Subcutaneous adipose tissue (tissue), 4 donors: ENCODE data around the gene POR. TPM values are rescaled to one million over a fixed set of nuclear protein-coding genes. Genes with fewer than 3 reads are reported as not detected.

ENCODE experiments used
- total RNA-seq, 4 donors: library from RNA; depleted of rRNA; stranded (reverse); fragments of >200 nt; gene quantifications; one replicate each; pipeline ENCODE4 v1.1.0, GENCODE V29; 2016
- TF ChIP-seq, protein P1 (sequence below): fragments of 450-650 bp; IDR thresholded peaks from one replicate; pipeline ENCODE4 v1.5.1; 2016; ENCODE audit warnings: low read depth, mild to moderate bottlenecking, control low read depth, antibody characterized with exemption, moderate library complexity

The POR gene
- total RNA-seq, 4 donors from 2014 or later, result 72.2 to 107 (median 79.5) TPM

DNA sequence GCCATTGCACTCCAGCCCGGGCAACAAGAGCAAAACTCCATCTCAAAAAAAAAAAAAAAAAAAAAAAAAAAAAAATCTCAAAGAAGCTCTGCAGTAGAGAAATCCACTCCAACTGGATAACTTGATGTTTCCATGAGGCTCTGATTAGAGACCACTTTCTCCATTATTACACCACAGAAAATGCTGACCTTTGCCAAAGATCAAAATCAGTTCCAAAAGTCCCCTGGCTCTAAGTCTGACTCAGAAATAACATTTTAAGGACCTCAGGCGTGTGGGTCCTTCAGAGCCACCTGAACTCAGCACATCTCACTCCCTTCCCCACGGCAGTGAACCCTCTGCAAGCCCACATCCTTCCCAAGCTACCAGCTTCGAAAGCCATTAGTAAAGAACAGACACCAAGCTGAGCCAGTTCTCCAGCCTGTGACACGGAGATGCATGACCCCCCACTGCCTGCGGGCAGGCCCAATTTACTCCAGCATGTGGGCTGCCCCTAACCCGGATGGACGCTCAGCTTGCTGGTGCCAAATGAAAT is 93.3 kb downstream of the POR start:
- TF ChIP-seq, protein P1, sequence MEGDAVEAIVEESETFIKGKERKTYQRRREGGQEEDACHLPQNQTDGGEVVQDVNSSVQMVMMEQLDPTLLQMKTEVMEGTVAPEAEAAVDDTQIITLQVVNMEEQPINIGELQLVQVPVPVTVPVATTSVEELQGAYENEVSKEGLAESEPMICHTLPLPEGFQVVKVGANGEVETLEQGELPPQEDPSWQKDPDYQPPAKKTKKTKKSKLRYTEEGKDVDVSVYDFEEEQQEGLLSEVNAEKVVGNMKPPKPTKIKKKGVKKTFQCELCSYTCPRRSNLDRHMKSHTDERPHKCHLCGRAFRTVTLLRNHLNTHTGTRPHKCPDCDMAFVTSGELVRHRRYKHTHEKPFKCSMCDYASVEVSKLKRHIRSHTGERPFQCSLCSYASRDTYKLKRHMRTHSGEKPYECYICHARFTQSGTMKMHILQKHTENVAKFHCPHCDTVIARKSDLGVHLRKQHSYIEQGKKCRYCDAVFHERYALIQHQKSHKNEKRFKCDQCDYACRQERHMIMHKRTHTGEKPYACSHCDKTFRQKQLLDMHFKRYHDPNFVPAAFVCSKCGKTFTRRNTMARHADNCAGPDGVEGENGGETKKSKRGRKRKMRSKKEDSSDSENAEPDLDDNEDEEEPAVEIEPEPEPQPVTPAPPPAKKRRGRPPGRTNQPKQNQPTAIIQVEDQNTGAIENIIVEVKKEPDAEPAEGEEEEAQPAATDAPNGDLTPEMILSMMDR, result no peak

DNA sequence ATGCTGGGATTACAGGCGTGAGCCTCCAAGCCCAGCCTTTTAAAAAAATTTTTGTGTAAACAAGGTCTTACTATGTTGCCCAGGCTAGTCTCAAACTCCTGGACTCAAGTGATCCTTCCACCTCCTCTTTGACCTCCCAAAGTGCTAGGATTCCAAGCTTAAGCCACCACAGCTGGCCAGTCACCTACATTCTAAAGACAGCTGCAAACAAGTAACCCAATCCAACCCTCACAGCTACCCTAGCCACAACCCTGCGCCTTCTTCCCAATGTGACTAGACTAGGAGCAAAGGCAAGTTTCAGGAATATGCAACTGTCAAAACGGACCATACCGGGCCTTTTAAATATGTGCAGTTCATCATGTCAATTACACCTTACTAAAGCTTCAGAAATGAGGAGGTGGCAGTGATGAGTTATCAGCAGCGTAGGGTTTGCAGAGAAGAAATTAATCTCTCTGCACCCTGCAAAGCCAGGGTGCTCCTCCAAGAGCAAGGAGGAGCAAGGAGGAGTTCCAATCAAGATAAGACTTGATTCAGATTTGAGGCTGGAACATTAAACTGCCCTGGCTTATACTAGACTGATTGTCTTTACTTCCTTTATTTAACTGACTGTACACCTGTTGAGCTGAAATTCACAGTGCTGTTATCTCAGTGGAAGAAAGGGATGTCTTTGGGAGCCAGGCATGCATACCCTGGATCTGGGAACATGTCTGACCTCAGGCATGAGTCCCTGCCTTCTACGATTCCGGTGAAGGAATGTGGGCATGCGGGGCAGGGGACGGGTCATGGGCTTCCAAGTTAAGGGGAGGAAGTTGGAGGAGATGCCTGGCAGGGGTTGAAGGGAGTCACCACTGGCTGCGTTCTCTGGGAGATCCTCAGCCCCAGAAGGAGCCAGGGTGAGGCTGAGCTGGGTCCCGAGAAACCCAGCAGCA is 95.0 kb downstream of the POR start:
- TF ChIP-seq, protein P1, result no peak

DNA sequence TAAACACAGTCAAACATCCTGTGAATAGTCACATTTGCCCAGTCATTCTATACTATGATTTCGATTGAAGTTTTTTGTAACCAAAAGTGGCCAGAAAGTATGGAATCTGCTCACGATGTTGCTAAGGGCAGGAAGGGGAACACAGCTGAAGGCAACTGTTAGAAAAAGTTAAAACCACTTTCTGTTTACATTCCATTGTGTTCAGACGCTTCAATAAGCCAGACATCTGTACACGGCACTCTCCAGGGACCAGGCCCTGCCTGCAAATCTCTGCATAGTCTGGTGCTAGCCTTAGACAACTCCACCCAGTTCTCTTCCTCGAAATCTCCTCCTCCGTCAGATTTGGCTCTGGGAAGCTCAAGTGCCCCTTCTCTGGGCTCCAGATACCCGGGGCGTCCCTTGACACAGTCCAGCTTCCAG is 96.5 kb downstream of the POR start:
- TF ChIP-seq, protein P1, result no peak

DNA sequence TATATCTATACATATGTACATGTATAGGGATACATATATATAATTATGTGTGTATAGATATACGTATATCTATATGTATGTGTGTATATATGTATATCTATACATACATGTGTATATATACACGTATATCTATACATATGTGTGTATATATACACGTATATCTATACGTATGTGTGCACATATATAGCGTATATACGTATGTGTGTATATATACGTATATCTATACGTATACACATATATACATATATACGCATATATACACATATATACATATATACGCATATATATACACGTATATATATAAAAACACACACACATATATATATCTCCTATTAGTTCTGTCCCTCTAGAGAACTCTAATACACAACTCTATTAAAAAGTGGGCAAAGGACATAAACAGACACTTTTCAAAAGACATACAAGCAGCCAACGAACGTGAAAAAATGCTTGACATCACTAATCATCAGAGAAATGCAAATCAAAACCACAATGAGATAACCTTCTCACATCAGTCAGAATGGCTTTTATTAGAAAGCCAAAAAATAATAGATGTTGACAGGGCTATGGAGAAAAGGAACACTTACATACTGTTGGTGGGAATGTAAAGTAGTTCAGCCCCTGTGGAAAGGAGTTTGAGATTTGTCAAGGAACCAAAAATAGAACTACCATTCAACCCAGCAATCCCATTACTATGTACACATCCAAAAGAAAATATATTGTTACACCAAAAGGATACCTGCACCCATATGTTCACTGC is 101.4 kb downstream of the POR start:
- TF ChIP-seq, protein P1, result no peak

DNA sequence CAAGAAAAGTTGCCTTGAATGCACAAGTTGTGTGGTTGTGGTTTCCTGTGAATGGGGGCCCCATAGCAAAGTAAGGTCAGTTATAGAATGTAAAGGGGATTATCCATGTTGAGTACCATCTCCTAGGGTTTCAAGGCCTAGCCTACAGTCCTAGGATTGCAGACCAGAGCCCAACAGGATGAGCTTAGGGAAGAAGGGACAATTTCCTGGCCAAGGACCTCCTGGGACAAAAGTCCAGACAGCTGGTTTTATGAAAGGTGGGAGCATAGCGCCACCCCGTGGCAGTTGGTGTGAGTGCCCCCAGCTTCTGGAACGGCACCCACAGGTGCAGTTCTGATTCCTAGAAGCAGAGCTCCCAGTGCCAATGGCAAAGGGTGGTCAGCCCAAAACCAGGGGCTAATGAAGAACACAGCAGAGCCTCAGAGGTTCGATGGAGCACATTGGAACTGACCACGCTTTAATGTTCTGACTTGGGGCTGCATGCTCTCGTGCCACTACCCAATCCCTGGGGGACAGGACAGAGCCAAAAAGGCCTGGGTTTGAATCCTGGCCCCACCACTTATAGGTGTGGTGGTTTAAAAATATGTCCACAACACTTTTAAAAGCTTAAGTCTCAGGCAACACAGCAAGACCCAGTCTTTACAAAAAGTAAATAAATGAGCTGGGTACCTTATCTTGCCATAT is 105.2 kb downstream of the POR start:
- TF ChIP-seq, protein P1, result no peak

DNA sequence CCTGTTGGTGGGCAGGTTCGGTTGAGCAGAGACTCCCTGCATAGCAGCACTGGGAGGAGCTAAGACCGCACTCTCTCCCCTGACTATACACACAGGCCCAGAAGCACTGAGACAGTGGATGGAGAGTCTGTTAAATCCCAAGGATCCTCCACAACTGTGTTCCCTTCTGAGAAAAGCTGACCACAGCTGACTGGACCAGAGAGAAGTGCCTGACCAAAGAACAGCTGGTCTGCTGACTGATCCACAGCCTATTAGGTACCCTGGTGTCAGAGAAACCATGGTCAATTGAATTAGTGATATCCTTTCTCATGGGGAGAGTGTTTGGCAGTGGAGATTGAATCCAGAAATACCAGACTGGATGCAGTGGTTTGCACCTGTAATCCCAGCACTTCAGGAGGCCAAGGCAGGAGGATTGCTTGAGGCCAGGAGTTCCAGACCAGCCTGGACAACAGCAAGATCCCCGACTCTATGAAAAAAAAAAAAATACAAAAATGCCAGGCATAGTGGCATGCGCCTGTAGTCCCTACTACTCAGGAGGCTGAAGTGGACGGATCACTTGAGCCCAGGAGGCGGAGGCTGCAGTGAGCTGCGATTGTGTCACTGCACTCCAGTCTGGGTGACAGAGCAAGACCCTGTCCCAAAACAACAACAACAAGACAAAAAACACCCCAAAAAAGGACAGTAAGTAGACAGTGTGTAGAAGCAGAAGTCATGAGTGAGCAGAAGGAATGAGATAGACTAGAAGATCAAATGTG is 107.2 kb downstream of the POR start:
- TF ChIP-seq, protein P1, result no peak
